HG03354 (cell line): ENCODE measurements around the gene CIB4.

Source experiments
- ATAC-seq: cut with Tn5 transposase; IDR thresholded peaks from one replicate; pipeline ENCODE4 v1.9.1; 2021; ENCODE audit warnings: mild to moderate bottlenecking; ENCODE audit not compliant: unreplicated experiment, poor library complexity, severe bottlenecking

Gene CIB4

GRCh38 chr2:26612522-26613240 is 28.5 kb downstream of the CIB4 start:
- ATAC-seq: no peak

GRCh38 chr2:26612034-26612433 is 29.1 kb downstream of the CIB4 start:
- no peak for ATAC-seq

- ATAC-seq: no peak
Measured at GRCh38 chr2:26610504-26611335, 30.4 kb downstream of the CIB4 start.

GRCh38 chr2:26609839-26610277 is 31.3 kb downstream of the CIB4 start:
- ATAC-seq: no peak

- no peak for ATAC-seq
Measured at GRCh38 chr2:26609205-26609631, 31.9 kb downstream of the CIB4 start.

- no peak for ATAC-seq
Measured at GRCh38 chr2:26608557-26608956, 32.6 kb downstream of the CIB4 start.

- no peak for ATAC-seq
Measured at GRCh38 chr2:26607698-26608097, 33.5 kb downstream of the CIB4 start.

- ATAC-seq: no peak
Measured at GRCh38 chr2:26606847-26607190, 34.3 kb downstream of the CIB4 start.

GRCh38 chr2:26605999-26606846 is 34.9 kb downstream of the CIB4 start:
- no peak for ATAC-seq

GRCh38 chr2:26605195-26605998 is 35.8 kb downstream of the CIB4 start:
- no peak for ATAC-seq

GRCh38 chr2:26602575-26602974 is 38.6 kb downstream of the CIB4 start:
- ATAC-seq: no peak

GRCh38 chr2:26599387-26599786 is 41.8 kb downstream of the CIB4 start:
- ATAC-seq: no peak

GRCh38 chr2:26598996-26599373 is 42.2 kb downstream of the CIB4 start:
- ATAC-seq: no peak

- no peak for ATAC-seq
Measured at GRCh38 chr2:26598336-26598995, 42.7 kb downstream of the CIB4 start.

- no peak for ATAC-seq
Measured at GRCh38 chr2:26597197-26597596, 44.0 kb downstream of the CIB4 start.

- ATAC-seq: no peak
Measured at GRCh38 chr2:26595146-26595545, 46.0 kb downstream of the CIB4 start.

- ATAC-seq: no peak
Measured at GRCh38 chr2:26591619-26592505, 49.3 kb downstream of the CIB4 start.

GRCh38 chr2:26590980-26591618 is 50.1 kb downstream of the CIB4 start:
- ATAC-seq: no peak
